ENCODE data around the gene TUBB3. TPM values are rescaled to one million over a fixed set of nuclear protein-coding genes. Genes with fewer than 3 reads are reported as not detected.

Gene TUBB3
- total and polyA plus RNA-seq, 9 of the 15 experiments (the other 6 are each of a cell fraction or from before 2014, with no cell fraction given): 0.18 to 12.5 (median 5.0) TPM

DNA sequence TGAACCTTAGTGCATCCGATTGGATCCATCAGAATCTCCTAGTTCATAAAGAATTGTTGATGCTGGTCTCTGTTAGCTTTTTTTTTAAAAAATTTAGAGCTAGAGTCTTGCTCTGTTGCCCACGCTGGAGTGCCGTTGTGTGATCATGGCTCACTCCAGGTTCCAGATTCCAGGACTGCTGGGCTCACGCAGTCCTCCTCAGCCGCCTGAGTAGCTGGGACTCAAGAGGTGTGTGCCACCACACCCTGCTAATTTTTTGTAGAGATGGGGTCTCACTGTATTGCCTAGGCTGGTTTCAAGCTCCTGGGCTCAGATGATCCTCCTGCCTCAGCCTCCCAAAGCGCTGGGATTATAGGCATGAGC is 41.8 kb upstream of the TUBB3 start:
- H3K36me3 ChIP-seq (ENCODE audit: control insufficient read depth, insufficient read depth, low read length): peaks cover 87% of the 10 kb centered on the region

More for the DNA sequence above, 41.8 kb upstream of the TUBB3 start:
- ATAC-seq (no peak), DNase-seq (ENCODE audit: extremely low read depth in 1 of 4, low spot score in 3 of 4) (no peak), FAIRE-seq (no peak)
- intact Hi-C loops (cut with micrococcal nuclease): no loop called here
- 0 out of 2 replicates have a peak, but pooled peaks cover 4% of the 10 kb centered on the region for H4K20me1 ChIP-seq (replicated peaks; ENCODE audit: control insufficient read depth, insufficient read depth, low read length)
- no peaks in the 10 kb centered on the region for H3K27me3 ChIP-seq (ENCODE audit: control insufficient read depth in 2 of 2, insufficient read depth in 2 of 2, low read length in 2 of 2)
- H3K9me1 ChIP-seq (ENCODE audit: control insufficient read depth, insufficient read depth, low read length): peaks cover 5% of the 10 kb centered on the region
- 0 out of 5 replicates have a peak, but pooled peaks cover 0 to 3% of the 10 kb centered on the region in 2 experiments for H3K4me1 ChIP-seq (replicated peaks in 1 of 2; ENCODE audit: control insufficient read depth in 2 of 2, insufficient read depth in 2 of 2, low read length in 2 of 2)
- TF ChIP-seq RFX7 (CRISPR knock-in tag; IDR thresholded peaks at IDR 0.05): no peak
- TF ChIP-seq NFIX (CRISPR knock-in tag; IDR thresholded peaks at IDR 0.05; ENCODE audit: low read depth): no peak
- no peak for TF ChIP-seq TFAM (CRISPR knock-in tag; conservative IDR thresholded peaks at IDR 0.05)
- TF ChIP-seq, protein P1, sequence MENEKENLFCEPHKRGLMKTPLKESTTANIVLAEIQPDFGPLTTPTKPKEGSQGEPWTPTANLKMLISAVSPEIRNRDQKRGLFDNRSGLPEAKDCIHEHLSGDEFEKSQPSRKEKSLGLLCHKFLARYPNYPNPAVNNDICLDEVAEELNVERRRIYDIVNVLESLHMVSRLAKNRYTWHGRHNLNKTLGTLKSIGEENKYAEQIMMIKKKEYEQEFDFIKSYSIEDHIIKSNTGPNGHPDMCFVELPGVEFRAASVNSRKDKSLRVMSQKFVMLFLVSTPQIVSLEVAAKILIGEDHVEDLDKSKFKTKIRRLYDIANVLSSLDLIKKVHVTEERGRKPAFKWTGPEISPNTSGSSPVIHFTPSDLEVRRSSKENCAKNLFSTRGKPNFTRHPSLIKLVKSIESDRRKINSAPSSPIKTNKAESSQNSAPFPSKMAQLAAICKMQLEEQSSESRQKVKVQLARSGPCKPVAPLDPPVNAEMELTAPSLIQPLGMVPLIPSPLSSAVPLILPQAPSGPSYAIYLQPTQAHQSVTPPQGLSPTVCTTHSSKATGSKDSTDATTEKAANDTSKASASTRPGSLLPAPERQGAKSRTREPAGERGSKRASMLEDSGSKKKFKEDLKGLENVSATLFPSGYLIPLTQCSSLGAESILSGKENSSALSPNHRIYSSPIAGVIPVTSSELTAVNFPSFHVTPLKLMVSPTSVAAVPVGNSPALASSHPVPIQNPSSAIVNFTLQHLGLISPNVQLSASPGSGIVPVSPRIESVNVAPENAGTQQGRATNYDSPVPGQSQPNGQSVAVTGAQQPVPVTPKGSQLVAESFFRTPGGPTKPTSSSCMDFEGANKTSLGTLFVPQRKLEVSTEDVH (IDR thresholded peaks at IDR 0.05; ENCODE audit: low read depth, partially characterized antibody): no peak
- ChIA-PET CTCF (ENCODE audit: low intra/inter-chr PET ratio) (no interaction called here), POLR2A (interaction anchor here (2.0 kb wide), 1 partner anchor 9 kb away, joined by 8 read pairs; no protein-coding TSS in a partner anchor)
- H3K9me3 ChIP-seq (replicated peaks; ENCODE audit: control insufficient read depth, insufficient read depth, low read depth, low read length): no peaks in the 10 kb centered on the region; the same call in 1 of the 2 replicates
- no TSS peak for BruUV-seq (replicated peaks)
- H3K9ac ChIP-seq (ENCODE audit: insufficient read depth in 1 of 2, low read depth in 2 of 2, low read length in 2 of 2): no peak overlapping the region
- no peak overlapping the region for H3K27ac ChIP-seq (ENCODE audit: extremely low read depth, low read depth, low read length)
- in situ Hi-C loops (cut with MboI): no loop called here
- no peak overlapping the region for H3K4me2 ChIP-seq (ENCODE audit: insufficient read depth, low read length)
- no peak overlapping the region for H2AFZ ChIP-seq (ENCODE audit: low read depth, low read length)
- WGBS (ENCODE audit: insufficient coverage, low coverage, missing lambda C conversion rate): 96% methylated on average over 6 of the region's 6 CpGs
- peaks cover 61% of the 10 kb centered on the region for H3K79me2 ChIP-seq (ENCODE audit: control insufficient read depth, insufficient read depth, low read length)
- no peak overlapping the region for H3K4me3 ChIP-seq

All from K562 (cell line).